BLaER1 (cell line): ENCODE data around the gene ATP5MC3.

ENCODE experiments used
- H3K27ac ChIP-seq: shearing (Covaris generic); formaldehyde crosslinking; 2 replicates; pipeline ENCODE4 v1.8.1; 2022
- H3K27me3 ChIP-seq: shearing (Covaris generic); formaldehyde crosslinking; 2 replicates; pipeline ENCODE4 v1.8.1; 2022
- H3K36me3 ChIP-seq: shearing (Covaris generic); formaldehyde crosslinking; 2 replicates; pipeline ENCODE4 v1.8.1; 2022
- H3K4me1 ChIP-seq: shearing (Covaris generic); formaldehyde crosslinking; 2 replicates; pipeline ENCODE4 v1.8.1; 2022
- H3K4me2 ChIP-seq: shearing (Covaris generic); formaldehyde crosslinking; 2 replicates; pipeline ENCODE4 v1.8.1; 2022
- H3K4me3 ChIP-seq: shearing (Covaris generic); formaldehyde crosslinking; 2 replicates; pipeline ENCODE4 v1.8.1; 2022
- H3K9ac ChIP-seq: shearing (Covaris generic); formaldehyde crosslinking; 2 replicates; pipeline ENCODE4 v1.8.1; 2022
- H3K9me3 ChIP-seq: shearing (Covaris generic); formaldehyde crosslinking; 2 replicates; pipeline ENCODE4 v1.8.1; 2022
- H4K20me1 ChIP-seq: shearing (Covaris generic); formaldehyde crosslinking; 2 replicates; pipeline ENCODE4 v1.8.1; 2022
- Cebpa-rat ChIP-seq: shearing (Covaris generic); IDR thresholded peaks from 2 replicates; pipeline ENCODE4 v1.8.1; 2022

ATP5MC3 gene

DNA sequence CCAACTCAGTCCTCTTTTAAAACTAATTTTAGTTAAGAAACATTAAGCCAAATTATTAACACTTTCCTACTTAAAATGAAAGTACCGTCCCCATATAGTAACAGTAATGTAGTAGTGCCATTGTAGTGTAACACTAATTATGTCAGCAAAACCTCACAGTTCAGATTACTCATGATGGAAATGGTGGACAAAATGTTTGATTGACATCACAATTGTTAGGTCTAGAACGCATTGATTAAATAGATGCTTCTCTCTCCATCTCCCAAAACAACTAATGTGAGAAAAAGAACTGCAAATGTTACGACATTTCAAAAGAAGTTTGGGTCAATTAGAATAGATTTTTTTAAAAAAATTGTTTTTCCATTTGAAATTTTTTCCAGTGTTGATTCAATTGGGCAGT lies 12.3 kb downstream of the ATP5MC3 start:
- peaks cover 46% of the 10 kb centered on the region for H4K20me1 ChIP-seq
- peak overlapping the region; percentile 100 for H3K4me3 ChIP-seq
- peaks cover 30% of the 10 kb centered on the region for H3K4me1 ChIP-seq
- H3K4me2 ChIP-seq = peak overlapping the region; percentile 86
- no peak for TF ChIP-seq Cebpa-rat
- peak overlapping the region; percentile 84; the same call in 1 of the 2 replicates for H3K9ac ChIP-seq
- H3K27ac ChIP-seq = no peak overlapping the region
- H3K9me3 ChIP-seq = peaks cover 3% of the 10 kb centered on the region; the same call in 1 of the 2 replicates
- H3K27me3 ChIP-seq = no peaks in the 10 kb centered on the region
- peaks cover 17% of the 10 kb centered on the region for H3K36me3 ChIP-seq

DNA sequence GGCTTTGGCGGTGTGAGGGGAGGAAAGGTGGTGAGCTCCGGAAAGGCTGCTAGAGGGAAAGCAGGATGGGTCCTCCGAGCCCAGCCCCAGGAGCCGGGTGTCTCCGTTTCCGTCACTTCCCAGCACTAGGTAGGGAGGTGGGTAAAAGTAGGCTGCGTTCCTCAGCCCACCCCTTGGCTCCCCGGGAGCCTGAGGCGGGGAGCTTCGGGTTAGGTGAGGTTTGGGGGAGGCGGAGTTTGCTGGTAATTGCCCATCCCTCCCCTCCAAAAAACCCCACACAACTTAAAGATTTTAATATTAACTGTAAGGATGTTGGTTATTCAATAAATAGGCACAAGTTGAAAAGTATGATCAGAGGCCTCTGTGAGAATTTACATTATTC lies 13.0 kb downstream of the ATP5MC3 start:
- H3K27me3 ChIP-seq = no peaks in the 10 kb centered on the region

DNA sequence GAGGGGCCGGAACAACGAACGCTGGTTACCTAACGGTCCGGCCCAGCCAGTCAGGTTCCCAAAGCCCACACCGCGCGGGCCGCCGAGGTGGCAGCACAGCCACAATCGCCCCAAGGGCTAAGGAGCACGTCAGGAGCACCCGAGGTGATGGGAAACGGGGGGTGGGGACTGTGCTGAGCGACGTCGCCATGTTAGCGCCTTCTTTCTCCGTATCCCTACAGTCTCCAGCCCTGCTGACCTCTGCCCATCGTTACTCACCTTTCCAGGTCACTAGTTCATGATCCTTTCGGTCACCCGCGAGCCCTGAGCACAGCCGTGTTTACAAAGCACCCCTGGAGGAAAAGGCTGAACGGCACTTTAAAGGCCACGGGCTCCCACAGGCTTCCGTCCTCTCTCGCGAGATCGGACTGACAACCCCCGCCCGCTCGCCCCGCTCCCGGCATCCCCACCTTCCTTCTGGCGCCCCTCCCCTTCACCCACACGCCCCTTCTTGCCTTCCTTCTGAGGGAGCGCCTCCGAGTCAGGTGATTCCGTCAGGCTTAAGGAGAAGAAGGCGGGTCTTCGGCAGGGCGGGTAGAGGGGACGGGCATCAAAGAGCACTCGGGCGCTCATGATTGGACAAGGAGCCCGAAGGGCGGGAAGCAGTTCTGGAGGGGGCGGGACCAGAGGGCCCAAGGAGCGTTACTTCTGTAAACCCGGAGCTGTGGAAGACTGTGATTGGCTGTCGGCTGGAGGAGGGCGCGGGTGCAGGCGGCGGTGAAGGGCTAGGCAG lies 13.5 kb downstream of the ATP5MC3 start, which contains the start of gene ATF2:
ATF2 (minus strand) TSS at position 412 of the 772 bp plus-strand sequence. CDS start 31,760 bp downstream, outside the sequence.
- peak within 1 kb of the TSS; percentile 86 for H3K4me2 ChIP-seq
- H3K9me3 ChIP-seq = peaks cover 4% of the 10 kb centered on the region; the same call in 1 of the 2 replicates
- H3K4me3 ChIP-seq = peak within 1 kb of the TSS; percentile 100
- H3K9ac ChIP-seq = peak within 1 kb of the TSS; percentile 98
- H3K27me3 ChIP-seq = no peaks in the 10 kb centered on the region
- peak within 1 kb of the TSS; percentile 97 for H3K27ac ChIP-seq
- H3K36me3 ChIP-seq = peaks cover 16% of the 10 kb centered on the region
- no peak for TF ChIP-seq Cebpa-rat
- H3K4me1 ChIP-seq = peaks cover 30% of the 10 kb centered on the region
- H4K20me1 ChIP-seq = peaks cover 54% of the 10 kb centered on the region

More for the DNA sequence above, 13.0 kb downstream of the ATP5MC3 start:
- H3K4me2 ChIP-seq = peak overlapping the region; percentile 86
- H3K9me3 ChIP-seq = peaks cover 4% of the 10 kb centered on the region; the same call in 1 of the 2 replicates
- peaks cover 48% of the 10 kb centered on the region for H4K20me1 ChIP-seq
- peaks cover 17% of the 10 kb centered on the region for H3K36me3 ChIP-seq
- H3K27ac ChIP-seq = peak overlapping the region; percentile 81
- peak overlapping the region; percentile 84 for H3K9ac ChIP-seq
- peaks cover 30% of the 10 kb centered on the region for H3K4me1 ChIP-seq
- no peak for TF ChIP-seq Cebpa-rat
- peak overlapping the region; percentile 100 for H3K4me3 ChIP-seq

DNA sequence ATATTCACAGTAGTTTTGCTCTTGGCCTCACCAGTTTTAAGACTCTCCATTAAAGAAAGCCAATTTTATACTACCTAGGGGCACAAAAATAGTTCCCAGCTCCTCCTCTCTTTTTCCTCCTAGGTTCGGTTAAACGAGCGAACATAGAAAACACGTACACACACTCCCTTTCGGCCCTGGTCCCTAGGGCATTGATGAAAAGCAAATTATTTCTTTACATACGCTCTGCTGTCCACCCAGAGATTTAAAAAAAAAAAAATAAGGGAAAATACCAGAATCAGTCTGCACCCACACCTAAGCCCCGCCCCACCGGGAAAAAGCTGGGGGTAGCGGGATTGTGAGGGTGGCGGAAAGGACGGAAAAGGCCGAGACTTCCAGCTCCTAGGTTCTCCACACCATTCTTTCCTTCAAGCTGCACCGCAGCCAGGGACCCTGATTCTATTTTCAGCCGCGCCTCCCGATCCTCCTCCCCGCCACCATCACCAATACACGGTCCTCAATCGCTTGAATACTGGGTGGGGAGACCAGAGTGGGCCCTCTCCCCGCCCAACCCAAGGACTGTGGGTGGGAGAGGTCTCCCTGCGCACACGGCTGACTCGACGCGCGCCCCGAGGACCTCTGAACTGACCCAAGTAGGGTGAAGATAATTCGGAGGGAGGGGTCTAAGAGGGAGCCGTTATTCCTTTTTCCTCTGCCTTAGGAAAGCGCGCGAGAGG lies 14.3 kb downstream of the ATP5MC3 start:
- peak overlapping the region; percentile 100 for H3K4me3 ChIP-seq
- peak overlapping the region; percentile 97 for H3K27ac ChIP-seq
- TF ChIP-seq Cebpa-rat = no peak
- peak overlapping the region; percentile 98 for H3K9ac ChIP-seq
- H3K4me1 ChIP-seq = peaks cover 30% of the 10 kb centered on the region
- H3K36me3 ChIP-seq = peaks cover 15% of the 10 kb centered on the region
- H3K9me3 ChIP-seq = peaks cover 4% of the 10 kb centered on the region; the same call in 1 of the 2 replicates
- peak overlapping the region; percentile 80 for H3K4me2 ChIP-seq
- no peaks in the 10 kb centered on the region for H3K27me3 ChIP-seq
- peaks cover 55% of the 10 kb centered on the region for H4K20me1 ChIP-seq

DNA sequence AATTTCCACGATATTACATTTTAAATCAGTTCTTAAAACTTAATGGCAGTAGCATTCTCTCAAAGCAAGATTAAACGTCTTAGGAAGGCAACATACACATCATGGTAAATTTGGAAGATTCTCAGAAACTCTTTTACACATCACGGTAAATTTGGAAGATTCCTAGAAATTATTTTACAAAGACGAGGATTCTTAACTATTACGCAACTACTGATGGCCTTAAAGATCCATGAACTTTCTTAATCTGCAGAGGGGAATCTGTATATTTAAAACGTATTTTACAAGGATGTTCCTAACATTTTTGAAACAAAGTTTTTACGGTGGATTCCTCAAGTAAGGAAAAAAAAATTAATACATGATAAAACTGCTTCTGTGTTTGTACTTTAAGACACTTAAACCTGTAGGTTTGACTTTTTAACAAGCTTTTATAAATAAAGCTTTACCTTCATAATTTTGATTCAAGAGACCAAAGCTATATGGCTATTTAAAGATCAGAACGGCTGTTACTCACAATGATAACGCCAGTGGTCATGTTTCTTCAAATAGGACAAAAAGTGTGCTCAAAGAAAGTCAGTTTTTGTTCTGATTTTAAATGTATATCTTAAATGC lies 15.2 kb downstream of the ATP5MC3 start:
- Histone ChIP-seq H3K9me3 (peaks cover 4% of the 10 kb centered on the region; the same call in 1 of the 2 replicates), H3K9ac (peak overlapping the region; percentile 98; the same call in 1 of the 2 replicates), H3K4me2 (peak overlapping the region; percentile 80), H3K4me1 (peaks cover 30% of the 10 kb centered on the region), H4K20me1 (peaks cover 62% of the 10 kb centered on the region), H3K27ac (no peak overlapping the region; the same call in 1 of the 2 replicates), H3K36me3 (peaks cover 17% of the 10 kb centered on the region), H3K27me3 (no peaks in the 10 kb centered on the region), H3K4me3 (peak overlapping the region; percentile 100)
- TF ChIP-seq Cebpa-rat = peak; percentile 61; the same call in 1 of the 2 replicates

DNA sequence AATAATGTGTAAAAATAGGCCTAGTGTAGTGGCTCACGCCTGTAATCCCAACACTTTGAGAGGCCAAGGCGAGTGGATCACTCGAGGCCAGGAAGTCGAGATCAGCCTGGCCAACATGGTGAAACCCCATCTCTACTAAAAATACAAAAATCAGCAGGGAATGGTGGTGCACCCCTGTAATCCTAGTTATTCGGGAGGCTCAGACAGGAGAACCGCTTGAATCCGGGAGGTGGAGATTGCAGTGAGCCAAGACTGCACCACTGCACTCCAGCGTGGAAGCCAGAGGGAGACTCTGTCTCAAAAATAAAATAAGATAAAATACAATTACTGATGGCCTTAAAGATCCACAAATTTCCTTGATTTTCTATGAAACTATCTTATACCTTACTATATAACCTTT lies 17.3 kb downstream of the ATP5MC3 start:
- no peak for TF ChIP-seq Cebpa-rat
- Histone ChIP-seq H3K27ac (no peak overlapping the region), H3K9me3 (peaks cover 4% of the 10 kb centered on the region; the same call in 1 of the 2 replicates), H3K9ac (no peak overlapping the region), H3K4me3 (no peak overlapping the region), H3K27me3 (no peaks in the 10 kb centered on the region), H4K20me1 (peaks cover 83% of the 10 kb centered on the region), H3K36me3 (peaks cover 30% of the 10 kb centered on the region), H3K4me2 (no peak overlapping the region), H3K4me1 (peaks cover 21% of the 10 kb centered on the region)

DNA sequence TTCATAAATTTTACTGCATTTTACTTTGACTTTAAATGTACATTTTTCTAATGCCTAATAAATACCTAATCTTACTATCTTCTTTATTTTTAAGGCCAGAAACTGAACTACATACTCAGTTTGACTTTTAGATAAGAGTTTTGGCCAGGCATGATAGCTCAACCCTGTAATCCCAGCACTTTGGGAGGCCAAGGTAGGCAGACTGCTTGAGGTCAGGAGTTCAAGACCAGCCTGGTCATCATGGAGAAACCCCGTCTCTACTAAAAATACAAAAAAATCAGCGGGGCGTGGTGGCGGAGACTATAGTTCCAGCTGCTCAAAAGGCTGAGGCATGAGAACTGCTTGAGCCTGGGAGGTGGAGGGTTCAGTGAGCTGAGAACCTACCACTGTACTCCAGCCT lies 22.6 kb downstream of the ATP5MC3 start:
- H3K27ac ChIP-seq = no peak overlapping the region
- H3K4me3 ChIP-seq = no peak overlapping the region
- no peaks in the 10 kb centered on the region for H3K27me3 ChIP-seq
- peaks cover 99% of the 10 kb centered on the region for H4K20me1 ChIP-seq
- no peaks in the 10 kb centered on the region; the same call in 1 of the 2 replicates for H3K9me3 ChIP-seq
- no peak overlapping the region for H3K4me2 ChIP-seq
- H3K36me3 ChIP-seq = peaks cover 60% of the 10 kb centered on the region
- H3K4me1 ChIP-seq = peaks cover 5% of the 10 kb centered on the region; the same call in 1 of the 2 replicates
- TF ChIP-seq Cebpa-rat = no peak
- no peak overlapping the region for H3K9ac ChIP-seq

DNA sequence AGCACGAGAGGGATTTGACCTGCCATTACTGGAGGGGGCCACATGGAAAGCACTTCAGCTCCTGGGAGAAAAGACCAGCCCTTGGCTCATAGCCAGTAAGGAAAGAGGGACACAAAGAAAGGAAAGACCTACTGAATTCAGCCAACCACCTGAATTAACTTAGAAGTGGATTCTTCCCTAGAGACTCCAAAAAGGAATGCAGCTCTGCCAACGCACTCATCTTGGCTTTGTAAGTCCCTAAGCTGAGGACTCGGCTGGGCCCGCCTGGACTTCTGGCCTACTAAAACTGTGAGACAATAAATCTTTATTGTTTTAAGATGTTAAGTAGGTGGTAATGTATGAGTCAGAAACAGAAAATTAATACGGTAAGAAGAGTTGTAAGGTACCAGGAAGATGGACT lies 25.0 kb downstream of the ATP5MC3 start:
- H3K9me3 ChIP-seq = no peaks in the 10 kb centered on the region
- H3K27ac ChIP-seq = no peak overlapping the region
- H3K4me3 ChIP-seq = no peak overlapping the region
- H4K20me1 ChIP-seq = peaks cover 100% of the 10 kb centered on the region
- H3K4me2 ChIP-seq = no peak overlapping the region
- no peak for TF ChIP-seq Cebpa-rat
- H3K27me3 ChIP-seq = no peaks in the 10 kb centered on the region
- H3K9ac ChIP-seq = no peak overlapping the region
- peaks cover 48% of the 10 kb centered on the region for H3K36me3 ChIP-seq
- H3K4me1 ChIP-seq = peaks cover 5% of the 10 kb centered on the region; the same call in 1 of the 2 replicates

DNA sequence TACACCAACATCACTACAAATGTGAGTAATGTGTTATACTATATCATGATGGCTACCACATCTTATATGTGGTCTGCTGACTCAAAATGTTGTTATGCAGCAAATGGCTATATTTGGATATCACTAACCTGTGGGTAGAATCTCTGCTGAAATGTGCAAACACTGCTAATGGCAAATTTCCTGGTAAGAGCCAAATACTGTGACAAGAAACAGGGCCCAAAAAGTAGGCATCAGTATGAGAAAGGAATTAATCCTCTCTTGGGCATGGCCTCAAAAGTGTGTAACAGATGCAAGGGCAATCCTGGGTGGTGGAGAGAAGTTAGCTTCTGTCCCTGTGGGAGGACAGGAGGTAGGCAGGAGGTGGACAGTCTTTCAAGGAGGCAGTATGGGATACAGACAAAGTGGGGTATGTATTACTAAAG lies 26.8 kb downstream of the ATP5MC3 start:
- Histone ChIP-seq H3K36me3 (peaks cover 44% of the 10 kb centered on the region), H3K9ac (no peak overlapping the region), H3K4me3 (no peak overlapping the region), H3K27me3 (no peaks in the 10 kb centered on the region), H4K20me1 (peaks cover 100% of the 10 kb centered on the region), H3K27ac (no peak overlapping the region), H3K9me3 (no peaks in the 10 kb centered on the region), H3K4me1 (peaks cover 5% of the 10 kb centered on the region; the same call in 1 of the 2 replicates), H3K4me2 (no peak overlapping the region)
- TF ChIP-seq Cebpa-rat = no peak
